HTERT RPE-1 (cell line): Measurements from ENCODE around the gene LPIN1.
"Not testable (repeated sequence)": the region's sequence is repeated elsewhere in the genome, so short reads cannot be mapped to it uniquely, and the experiment has no call there.

ENCODE experiments used
- in situ Hi-C: fragments of 300-500 bp; cut with MboI; formaldehyde crosslinking; loops from 4 replicates; pipeline ENCODE4 v1.14.3; 2020; ENCODE audit warnings: low sequenced_read_pairs

LPIN1 gene

DNA sequence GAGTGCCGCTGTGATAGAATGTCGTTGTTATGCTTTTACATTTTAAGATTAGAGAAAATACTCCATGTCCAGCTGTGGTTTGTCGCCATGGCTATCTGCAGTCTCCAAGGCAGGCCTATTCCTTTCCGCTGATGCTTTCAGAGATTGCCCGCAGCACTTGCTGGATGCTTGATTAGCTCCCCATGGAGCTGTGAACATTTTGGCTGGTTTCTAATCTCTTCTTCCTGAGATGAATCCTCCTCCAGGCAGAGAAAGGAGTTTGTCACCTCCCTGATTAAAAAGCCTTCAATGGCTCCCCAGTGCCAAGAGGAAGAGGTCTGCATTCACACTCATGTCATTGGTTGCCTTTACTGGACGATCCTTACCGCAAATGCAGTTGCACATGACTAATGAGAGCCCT, 32.6 kb upstream of the LPIN1 start:
- in situ Hi-C loops: no loop called here

DNA sequence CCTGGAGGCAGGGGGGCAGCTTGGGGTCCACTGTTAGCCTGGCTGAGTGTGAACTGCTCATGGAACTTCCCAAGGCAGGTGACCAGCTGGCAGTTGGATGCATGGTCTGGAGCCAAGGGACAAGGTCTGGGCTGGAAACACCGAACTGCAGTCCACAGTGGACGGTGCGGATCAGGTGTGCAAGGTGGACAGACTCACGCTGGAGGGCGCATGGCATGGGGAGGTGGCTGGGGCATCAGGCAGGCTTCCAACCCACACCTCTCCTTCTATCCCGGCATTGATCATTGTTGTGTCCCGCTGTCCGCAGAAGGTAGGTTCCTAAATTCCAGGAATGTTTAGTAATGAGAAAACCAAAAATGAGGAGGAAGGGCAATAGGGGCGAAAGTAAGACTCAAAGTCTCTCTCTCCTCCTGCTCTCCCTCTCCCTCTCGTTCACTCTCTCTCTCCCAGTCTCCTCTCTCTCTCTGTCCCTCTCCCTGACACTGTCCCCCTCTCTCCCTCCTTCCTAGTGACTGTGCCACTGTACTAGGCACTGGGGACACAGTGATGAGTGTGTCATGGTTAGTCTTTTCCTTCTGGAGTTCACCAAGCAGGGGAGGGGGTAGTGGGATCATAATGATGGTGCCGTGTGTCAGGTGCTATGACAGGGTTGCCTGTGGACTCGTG, 30.3 kb upstream of the LPIN1 start:
- in situ Hi-C loops: no loop called here

DNA sequence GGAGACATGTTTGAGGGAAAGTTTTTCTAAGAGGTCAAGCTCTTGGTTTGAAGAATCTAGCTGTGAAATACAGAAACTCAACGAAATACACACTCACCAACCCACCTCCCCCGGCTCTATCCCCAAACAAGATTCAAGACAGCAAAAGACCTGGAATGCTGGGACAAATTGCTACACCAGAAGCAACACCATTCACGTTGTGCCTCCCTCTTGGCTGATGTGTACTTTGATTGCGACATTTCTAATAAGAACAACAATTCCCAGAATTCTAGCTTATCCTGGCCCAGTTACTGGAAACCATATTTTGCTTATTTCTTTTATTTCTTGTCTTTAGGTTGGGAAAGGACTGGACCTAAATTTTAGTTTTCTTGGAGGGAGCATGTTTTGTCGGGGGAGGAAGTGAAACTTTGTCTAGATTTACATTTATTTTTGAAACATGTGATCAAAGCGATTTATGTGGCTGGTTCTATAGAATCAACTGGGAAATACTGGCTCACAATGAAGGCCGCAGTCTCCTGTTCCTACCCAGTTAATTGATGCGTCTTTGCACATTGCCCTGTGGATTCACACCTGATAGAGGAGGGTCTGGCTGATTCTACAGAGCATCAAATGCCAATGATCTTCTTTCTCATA, 29.6 kb upstream of the LPIN1 start:
- in situ Hi-C loops: no loop called here

DNA sequence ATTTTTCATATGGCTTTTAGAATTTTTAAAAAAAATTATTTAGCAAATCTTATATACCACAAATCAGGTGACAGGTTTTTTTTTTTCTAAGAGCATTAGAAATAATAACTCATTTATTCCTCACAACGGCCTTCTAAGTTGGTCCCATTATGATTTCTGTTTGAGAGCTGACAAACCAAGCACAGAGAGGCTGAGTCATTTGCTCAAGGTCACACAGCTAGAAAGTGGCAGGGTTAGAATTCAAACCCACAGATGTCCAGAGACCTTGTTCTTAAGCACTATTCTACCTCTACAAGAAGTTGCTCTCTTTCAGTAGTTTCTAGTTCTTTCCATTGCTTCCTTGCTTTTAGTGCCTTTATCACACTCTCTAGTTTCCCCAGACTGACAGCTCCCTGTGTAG, 28.8 kb upstream of the LPIN1 start:
- in situ Hi-C loops: no loop called here

DNA sequence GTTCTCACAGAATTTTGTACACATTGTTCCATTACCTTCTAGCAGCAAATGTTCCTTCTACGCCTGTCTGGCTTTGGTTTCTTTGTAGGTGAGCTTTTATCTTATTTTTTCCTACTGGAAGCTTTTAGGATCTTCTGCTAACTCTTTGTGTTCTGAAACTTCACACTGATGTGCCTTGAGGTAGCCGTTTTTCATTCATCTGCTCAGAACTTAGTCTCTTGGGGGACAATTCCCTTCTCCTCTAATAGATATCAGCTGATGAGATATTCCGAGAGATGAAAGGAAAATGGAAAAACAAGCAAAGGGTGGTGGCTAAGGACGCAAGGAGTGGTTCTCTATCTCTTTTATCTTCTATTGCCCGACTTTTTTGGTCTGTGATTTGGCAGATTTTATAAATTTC, 27.8 kb upstream of the LPIN1 start:
- in situ Hi-C loops: no loop called here

DNA sequence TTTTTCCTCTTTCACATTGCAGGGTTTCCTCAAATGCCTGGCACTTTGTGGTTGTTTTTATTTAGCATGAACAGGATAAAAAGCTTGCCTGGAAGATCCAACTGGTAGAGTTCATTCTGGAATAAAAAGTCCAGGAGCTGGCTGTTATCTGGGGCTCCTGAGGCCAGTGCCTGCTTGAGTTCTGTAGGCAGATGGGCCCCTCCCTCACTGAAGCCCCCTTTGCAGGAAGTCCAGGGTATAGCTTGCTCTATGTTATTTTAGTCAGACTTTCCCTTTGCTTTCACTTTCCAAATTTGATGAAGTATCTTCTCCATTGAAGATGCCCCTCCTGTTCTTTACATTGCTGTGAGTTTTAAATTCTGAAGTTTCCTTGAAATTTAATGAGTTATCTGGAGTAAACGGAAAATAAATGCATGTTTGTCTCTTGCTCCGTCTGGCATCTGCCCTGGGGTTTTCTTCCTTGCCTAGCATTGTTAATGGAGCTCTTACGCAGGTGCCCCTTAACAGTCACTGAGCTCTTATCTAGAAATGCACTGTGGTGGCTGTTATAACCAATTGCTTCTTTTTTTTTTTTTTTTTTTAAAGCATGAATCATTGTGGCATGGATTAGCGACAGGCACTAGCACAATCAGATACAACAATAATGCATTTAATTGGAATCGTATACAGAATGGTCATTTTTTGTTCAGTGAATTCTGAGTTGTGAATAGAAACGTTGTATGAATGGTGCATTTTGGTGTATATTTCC, 27.0 kb upstream of the LPIN1 start:
- in situ Hi-C loops: no loop called here

DNA sequence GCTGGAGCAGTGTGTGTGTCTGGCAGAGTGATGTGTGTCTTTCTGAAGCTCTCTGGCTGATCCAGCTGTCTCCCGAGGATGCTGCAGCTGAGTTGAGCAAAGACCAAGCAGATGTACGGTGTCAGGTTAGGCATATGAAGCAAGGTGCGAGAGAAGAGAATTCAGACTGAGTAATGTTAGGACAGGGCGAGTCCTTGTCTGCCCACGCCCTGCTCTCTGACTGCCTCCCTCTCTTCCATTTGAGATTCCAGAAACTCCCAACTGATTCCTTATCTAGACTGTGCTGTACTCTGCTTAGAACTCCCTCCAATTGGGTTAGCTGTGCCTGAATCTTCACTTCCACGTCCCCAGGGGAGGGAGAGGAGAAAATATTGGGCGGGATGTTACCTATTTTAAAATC, 25.7 kb upstream of the LPIN1 start:
- in situ Hi-C loops: no loop called here

DNA sequence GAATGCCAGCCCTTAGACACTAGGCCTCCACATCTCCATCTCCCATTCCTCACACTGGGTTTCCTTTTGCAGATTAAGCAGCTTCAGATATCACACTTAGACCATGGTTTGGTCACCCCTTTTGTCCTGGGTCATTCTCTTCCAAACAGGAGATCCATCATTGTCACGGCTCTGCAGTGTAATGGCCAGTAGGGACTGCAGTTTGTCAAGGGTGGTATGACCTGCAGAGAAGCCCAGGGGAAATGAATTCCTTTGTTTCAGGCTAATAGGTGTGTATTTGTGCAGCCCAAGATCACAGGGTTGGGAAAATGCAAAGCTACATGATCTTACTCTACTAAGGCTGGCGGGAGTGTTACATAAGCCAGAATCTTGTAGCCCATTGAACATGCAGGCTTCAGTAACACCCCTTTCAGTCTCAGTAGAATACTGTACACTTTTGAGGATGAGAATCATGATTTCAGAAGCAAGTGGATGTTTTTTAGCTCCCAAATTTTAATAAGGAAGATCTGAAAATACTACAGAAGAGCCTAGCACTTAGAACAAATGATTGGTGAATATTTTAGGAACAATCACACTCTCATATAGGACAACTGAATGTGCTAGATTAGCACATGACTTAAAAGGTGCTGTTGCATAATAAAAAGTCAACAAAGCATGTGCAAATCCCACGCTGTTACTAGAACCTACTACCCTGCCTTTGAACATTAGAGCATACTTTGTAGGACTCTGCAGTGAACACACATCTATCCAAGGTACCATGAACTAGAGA, 24.0 kb upstream of the LPIN1 start:
- in situ Hi-C loops: no loop called here

DNA sequence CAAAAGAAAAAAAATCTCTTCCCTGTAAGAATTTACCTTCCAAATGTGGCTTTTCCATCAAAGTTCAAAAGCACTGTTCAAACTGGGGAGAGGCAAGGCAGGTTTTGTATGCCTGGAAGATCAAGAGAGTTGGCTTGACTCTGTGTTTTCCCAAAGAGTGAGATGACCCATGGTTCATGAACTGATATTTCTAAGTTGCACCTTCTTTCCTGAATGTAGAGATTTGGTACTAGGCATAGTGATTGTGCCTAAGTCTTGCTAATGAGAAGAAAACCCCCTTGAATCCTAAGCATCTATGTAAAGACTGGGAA, 23.4 kb upstream of the LPIN1 start:
- in situ Hi-C loops: no loop called here

DNA sequence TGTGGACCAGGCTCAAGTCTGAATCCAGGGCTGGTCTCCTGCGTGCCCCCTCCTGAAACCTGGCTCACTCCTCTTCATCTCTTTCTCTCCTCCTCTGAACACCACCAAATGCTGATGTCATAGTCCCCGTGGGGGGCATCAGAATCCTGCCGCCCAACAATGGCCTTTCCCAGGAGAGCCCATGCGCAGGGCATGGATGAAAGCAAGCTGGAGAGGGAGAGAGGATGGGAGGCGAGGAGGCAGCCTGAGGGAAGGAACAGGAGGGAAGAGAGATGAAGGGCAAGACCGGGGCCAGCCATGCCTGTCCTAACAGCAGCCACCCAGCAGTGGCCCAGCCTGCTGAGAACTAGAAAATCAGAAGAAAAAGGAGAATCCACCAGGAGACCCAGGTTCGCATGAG, 22.3 kb upstream of the LPIN1 start:
- in situ Hi-C loops: no loop called here

DNA sequence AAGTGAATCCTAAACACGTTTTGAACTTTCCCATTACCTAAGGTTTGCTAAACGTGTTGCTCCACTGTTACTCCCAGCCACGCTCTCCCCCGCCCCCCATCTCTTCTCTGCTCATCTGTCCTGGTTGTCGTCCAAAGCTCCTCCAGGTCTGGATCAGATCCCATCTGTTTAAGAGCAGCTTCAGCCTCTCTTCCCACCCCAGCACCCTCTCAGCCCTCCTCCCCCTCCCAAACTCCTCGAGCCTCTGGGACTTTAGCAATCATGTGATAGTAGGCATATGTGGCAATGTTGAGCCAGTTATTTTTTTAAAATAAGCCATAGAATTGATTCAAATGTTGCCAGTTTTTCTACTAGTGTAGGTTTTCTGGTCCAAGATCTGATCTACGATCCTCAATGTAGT, 20.0 kb upstream of the LPIN1 start:
- in situ Hi-C loops: no loop called here

DNA sequence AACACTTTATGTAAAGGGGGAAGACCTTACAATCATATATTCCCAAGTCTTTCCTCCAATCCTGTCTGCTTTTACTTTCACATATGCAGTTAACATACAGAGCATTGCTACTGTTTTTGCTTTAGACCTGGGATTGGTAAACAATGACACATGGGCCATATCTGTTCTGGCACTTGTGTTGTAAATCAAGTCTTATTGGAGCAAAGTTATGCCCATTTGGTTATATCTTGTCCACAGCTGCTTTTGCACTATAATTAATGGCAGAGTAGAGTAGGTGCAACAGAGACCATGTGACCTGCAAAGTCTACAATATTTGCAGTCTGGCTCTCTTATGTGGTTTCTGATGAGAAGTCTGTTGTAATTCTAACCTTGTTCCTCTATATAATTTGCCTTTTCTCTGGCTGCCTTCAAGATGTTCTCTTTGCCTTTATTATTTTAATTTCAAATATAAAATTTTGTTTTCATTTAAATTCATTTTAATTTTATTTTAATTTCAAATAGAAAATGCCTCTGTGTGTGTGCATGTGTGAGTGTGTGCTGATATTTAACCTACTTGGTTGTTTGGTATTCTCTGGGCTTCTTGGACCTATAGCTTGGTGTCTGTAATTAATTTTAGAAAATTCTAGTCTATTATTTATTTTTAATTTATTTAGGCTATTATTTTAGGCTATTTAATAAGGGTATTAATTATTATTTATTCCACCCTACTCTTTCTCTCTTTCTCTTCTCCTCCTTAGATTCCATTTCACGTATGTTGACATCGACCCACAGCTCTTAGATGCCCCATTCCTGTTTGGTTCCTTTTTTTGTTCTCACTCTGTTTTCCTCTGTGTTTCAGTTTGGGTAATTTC, 16.8 kb upstream of the LPIN1 start:
- in situ Hi-C loops: no loop called here

DNA sequence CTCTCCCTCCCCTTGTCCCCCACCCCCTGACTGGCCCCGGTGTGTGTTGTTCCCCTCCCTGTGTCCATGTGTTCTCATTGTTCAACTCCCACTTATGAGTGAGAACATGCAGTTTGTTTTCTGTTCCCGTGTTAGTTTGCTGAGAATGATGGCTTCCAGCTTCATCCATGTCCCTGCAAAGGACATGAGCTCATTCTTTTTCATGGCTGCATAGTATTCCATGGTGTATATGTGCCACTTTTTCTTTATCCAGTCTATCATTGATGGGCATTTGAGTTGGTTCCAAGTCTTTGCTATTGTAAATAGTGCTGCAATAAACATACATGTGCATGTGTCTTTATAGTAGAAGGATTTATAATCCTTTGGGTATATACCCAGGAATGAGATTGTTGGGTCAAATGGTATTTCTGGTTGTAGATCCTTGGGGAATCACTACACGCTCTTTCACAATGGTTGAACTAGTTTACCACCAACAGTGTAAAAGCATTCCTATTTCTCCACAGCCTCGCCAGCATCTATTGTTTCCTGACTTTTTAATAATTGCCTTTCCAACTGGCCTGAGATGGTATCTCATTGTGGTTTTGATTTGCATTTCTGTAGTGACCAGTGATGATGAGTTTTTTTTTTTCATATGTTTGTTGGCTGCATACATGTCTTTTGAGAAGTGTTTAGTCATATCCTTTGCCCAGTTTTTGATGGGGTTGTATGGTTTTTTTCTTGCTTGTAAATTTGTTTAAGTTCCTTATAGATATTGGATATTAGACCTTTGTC, 15.0 kb upstream of the LPIN1 start:
- in situ Hi-C loops: not testable (repeated sequence)

DNA sequence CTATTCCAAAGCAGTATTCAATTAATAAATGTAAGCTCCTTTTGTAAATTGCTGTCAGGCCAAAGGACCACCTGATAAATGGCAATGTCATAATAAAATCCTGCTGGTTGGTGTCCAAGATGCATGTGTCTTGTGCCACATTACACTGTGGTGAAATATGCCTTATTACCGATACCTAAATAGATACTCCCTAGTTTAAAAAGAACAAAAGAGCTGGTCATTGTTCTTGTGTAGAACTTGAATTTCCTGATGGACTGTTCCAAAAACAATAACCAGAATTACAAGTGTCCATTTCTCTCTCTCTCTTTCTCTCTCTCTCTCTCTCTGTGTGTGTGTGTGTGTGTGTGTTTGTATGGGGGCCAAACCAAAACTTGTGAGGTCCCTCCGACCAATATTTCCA, 13.8 kb upstream of the LPIN1 start:
- in situ Hi-C loops: no loop called here

DNA sequence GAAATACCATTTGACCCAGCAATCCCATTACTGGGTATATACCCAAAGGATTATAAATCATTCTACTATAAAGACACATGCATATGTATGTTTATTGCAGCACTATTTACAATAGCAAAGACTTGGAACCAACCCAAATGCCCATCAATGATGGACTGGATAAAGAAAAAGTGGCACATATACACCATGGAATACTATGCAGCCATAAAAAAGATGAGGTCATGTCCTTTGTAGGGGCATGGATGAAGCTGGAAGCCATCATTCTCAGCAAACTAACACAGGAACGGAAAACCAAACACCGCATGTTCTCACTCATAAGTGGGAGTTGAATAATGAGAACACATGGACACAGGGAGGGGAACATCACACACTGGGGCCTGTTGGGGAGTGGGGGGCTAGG, 8.6 kb upstream of the LPIN1 start:
- in situ Hi-C loops: not testable (repeated sequence)

DNA sequence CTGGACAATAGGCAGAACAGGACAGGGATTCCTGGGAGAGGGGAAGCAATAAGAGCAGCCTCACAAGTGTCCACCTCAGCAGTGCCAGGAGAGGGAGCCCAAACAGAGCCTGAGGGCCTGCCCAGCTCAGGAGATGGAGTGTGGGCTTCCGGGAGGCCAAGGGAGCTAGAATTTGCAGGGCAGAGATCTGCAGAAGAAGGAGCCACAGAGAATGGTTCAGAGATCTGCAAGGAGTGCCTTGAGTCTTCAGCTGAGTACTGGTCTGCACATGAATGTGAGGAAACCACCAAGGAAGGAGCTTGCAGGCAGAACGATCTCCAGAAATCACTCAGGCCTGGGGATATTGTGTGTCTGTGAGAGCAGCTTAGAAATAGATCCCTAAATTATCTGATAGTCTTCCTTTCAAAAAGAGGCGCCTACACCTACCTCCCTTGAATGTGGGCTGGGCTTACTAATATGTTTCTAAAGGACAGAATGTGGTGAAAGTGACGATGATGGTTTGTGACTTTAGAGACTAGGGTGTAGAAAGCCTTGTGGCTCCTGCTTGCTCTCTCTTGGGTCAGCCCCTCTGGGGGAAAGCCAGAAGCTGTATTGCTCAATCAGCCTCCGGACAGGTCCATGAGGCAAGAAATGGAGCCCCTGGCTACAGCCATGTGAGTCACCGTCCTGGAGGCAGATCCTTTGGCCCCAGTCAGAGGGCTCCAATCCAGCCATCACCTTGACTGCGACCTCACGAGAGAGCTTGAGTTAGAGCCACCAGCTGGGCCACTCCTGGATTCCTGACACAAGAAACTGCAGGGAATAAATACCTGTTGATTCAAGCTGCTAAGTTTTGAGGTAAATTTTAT, 7.6 kb upstream of the LPIN1 start:
- in situ Hi-C loops: no loop called here

DNA sequence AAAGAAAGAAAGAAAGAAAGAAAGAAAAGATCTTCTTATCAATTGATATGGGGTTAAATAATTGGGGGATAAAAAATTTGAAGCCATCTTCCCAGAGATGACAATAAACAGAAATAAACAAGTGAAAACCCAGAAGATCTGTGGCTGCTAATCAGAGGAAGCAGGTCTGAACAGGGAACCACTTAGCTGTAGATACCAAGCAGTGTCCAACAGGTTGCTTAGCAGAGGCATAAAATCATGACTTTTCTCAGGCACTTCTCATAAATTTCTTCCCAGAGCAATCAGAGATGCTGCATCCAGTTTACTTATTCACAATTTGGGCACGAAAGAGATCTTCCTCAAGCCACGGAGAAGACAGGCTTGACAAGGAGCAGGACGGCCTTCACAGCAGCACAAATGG, 5.7 kb upstream of the LPIN1 start:
- in situ Hi-C loops: no loop called here

DNA sequence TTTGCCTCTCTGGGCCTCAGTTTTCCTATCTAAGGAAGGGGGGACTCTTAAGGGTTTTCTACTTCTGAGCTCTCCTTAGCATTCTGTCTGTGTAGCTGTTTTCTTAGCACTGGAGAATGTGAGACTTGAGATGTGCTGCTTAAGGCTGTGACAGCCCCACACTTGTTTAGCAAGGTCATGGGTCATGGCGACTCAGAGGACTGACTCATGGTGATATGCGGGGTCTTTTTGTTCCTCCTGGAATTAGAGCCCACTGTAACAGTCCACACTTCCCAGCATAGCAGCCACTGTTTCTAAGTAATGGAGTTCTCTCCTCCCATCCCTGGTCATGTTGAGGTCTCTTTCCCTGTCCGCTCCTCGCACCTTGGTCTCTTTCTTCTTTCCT, 4.1 kb upstream of the LPIN1 start:
- in situ Hi-C loops: no loop called here

DNA sequence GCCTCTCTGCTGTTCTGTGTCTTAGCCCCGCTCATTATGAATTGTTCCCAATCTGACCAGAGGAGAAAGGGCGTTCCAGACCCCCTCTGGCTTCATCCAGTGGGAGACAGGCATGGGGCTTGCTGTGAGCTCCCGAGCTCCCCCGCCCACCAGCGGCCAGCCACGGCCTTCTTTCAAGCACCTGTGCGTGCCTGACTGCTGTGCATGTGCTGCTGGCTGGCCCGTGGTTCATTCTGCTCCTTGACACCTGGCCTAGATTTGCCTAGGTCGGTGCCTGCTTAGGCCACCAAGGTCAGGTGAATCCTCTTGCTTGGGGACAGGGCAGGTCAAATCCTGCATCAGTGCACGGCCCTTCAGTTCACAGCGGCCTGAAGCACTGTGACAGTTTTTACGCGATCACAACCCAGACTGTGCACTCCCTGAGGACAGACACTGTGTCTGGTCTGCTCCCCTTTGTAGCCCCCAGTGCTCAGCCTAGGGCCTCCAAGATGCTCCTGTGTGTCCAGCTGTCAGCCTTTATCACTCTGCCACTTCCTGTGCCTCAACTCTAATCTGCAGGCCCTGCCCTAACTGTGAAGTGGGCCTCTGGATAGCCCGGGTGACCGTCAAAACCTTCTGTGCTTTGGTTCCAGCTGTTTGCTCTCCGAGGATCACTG, 3.6 kb upstream of the LPIN1 start:
- in situ Hi-C loops: no loop called here
